Stimulated activated CD4-positive, alpha-beta T cell treated with anti-CD3 and anti-CD28 coated beads, Interleukin-15, amount 100 ng/mL, for 48 hours (primary cell): Measurements from ENCODE around the gene PRLR.
"Not testable (repeated sequence)": the region's sequence is repeated elsewhere in the genome, so short reads cannot be mapped to it uniquely, and the experiment has no call there.

Source experiments
- DNase-seq, 2 donors: peaks; one replicate each; pipeline ENCODE4 v3.0.0-alpha.2; 2020; ENCODE audit warnings: low read depth in 2 of 2

The PRLR gene

GRCh38 chr5:35230038-35230611 lies at the start of gene PRLR:
Gene PRLR, minus strand, starts transcription at chr5:35230487. Its CDS starts 140,867 bp downstream, at chr5:35089620.
- DNase-seq = no peak

- DNase-seq = no peak
Observed at GRCh38 chr5:35274839-35275509, 44.7 kb upstream of the PRLR start.

- no peak for DNase-seq
Observed at GRCh38 chr5:35269006-35269405, 38.7 kb upstream of the PRLR start.

GRCh38 chr5:35266276-35266675 lies 36.0 kb upstream of the PRLR start:
- DNase-seq = no peak

GRCh38 chr5:35264509-35264908 lies 34.2 kb upstream of the PRLR start:
- DNase-seq = no peak

GRCh38 chr5:35263266-35263877 lies 33.1 kb upstream of the PRLR start:
- no peak for DNase-seq

- DNase-seq = no peak
Observed at GRCh38 chr5:35253582-35253981, 23.3 kb upstream of the PRLR start.

- DNase-seq = no peak
Observed at GRCh38 chr5:35252963-35253362, 22.7 kb upstream of the PRLR start.

- DNase-seq = no peak
Observed at GRCh38 chr5:35248843-35249780, 18.8 kb upstream of the PRLR start.

GRCh38 chr5:35247648-35248034 lies 17.4 kb upstream of the PRLR start:
- DNase-seq = no peak

- no peak for DNase-seq
Observed at GRCh38 chr5:35246900-35247647, 16.8 kb upstream of the PRLR start.

- DNase-seq = no peak
Observed at GRCh38 chr5:35246411-35246810, 16.1 kb upstream of the PRLR start.

GRCh38 chr5:35245371-35245770 lies 15.1 kb upstream of the PRLR start:
- DNase-seq = not testable (repeated sequence)

GRCh38 chr5:35244171-35244570 lies 13.9 kb upstream of the PRLR start:
- no peak for DNase-seq

GRCh38 chr5:35242702-35243258 lies 12.5 kb upstream of the PRLR start:
- no peak for DNase-seq

GRCh38 chr5:35240892-35241291 lies 10.6 kb upstream of the PRLR start:
- DNase-seq = no peak

GRCh38 chr5:35239911-35240610 lies 9.8 kb upstream of the PRLR start:
- DNase-seq = no peak

GRCh38 chr5:35239476-35239875 lies 9.2 kb upstream of the PRLR start:
- no peak for DNase-seq

GRCh38 chr5:35237580-35238376 lies 7.5 kb upstream of the PRLR start:
- DNase-seq = no peak

- DNase-seq = no peak
Observed at GRCh38 chr5:35236770-35237169, 6.5 kb upstream of the PRLR start.
